Measurements from ENCODE around the gene RHOD. TPM values are rescaled to one million over a fixed set of nuclear protein-coding genes. Genes with fewer than 3 reads are reported as not detected.

The RHOD gene
- total RNA-seq, 1 experiment from 2014 or later = 33.5 TPM

DNA sequence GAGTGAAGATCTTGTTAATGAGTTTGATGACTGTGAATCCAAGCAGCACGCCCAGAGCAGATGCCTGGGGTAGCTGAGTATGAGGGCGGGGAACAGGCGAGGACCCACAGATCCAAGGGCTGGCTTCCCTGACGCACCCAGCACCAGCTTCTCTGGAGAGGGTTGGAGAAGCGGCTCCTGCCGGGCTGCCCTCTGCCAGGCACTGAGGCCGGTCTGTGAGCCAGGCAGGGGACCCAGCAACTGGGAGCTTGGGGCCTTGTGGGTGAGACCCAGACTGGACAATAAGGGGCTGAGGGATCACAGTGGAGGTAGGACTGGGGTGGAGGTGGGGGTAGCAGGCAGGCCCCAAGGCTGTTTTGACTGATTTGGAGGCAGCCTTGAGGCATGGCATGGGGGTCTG is 42.3 kb upstream of the RHOD start:
- H3K27me3 ChIP-seq (ENCODE audit: control insufficient read depth, insufficient read depth, low read length) = no peaks in the 10 kb centered on the region
- TF ChIP-seq, protein P1, sequence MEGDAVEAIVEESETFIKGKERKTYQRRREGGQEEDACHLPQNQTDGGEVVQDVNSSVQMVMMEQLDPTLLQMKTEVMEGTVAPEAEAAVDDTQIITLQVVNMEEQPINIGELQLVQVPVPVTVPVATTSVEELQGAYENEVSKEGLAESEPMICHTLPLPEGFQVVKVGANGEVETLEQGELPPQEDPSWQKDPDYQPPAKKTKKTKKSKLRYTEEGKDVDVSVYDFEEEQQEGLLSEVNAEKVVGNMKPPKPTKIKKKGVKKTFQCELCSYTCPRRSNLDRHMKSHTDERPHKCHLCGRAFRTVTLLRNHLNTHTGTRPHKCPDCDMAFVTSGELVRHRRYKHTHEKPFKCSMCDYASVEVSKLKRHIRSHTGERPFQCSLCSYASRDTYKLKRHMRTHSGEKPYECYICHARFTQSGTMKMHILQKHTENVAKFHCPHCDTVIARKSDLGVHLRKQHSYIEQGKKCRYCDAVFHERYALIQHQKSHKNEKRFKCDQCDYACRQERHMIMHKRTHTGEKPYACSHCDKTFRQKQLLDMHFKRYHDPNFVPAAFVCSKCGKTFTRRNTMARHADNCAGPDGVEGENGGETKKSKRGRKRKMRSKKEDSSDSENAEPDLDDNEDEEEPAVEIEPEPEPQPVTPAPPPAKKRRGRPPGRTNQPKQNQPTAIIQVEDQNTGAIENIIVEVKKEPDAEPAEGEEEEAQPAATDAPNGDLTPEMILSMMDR (IDR thresholded peaks at IDR 0.05) = no peak
- TF ChIP-seq REST (IDR thresholded peaks at IDR 0.05; ENCODE audit: insufficient read depth in 1 of 2, low read depth in 2 of 2, low read length in 1 of 2) (no peak), SIN3A (IDR thresholded peaks at IDR 0.05; ENCODE audit: borderline replicate concordance, insufficient read depth, low read depth, low read length) (no peak), POLR2AphosphoS5 (IDR thresholded peaks at IDR 0.05; ENCODE audit: low read depth, low read length) (no peak), TCF7L2 (IDR thresholded peaks at IDR 0.05; ENCODE audit: low read depth, low read length) (no peak)
- BruUV-seq (replicated peaks) = no TSS peak
- H3K36me3 ChIP-seq (ENCODE audit: control insufficient read depth, insufficient read depth, low read length) = no peaks in the 10 kb centered on the region
- POLR2A ChIA-PET = interaction anchor here (0.6 to 1.1 kb wide), 2 partner anchors 39 to 208 kb away, joined by 3 to 6 read pairs; no protein-coding TSS in a partner anchor
- intact Hi-C loops (cut with micrococcal nuclease; ENCODE audit: unreplicated experiment) = no loop called here
- in situ Hi-C loops (cut with HindIII; ENCODE audit: low pct_unique_long_range_greater_than_20kb, low sequenced_read_pairs) = no loop called here
- no peaks in the 10 kb centered on the region for H3K9me3 ChIP-seq (ENCODE audit: control insufficient read depth, insufficient read depth, low read depth, low read length)
- no peak overlapping the region for H3K4me3 ChIP-seq (ENCODE audit: low read depth in 2 of 2, low read length in 2 of 2)
- CTCF ChIA-PET = no interaction called here
- H3K27ac ChIP-seq (ENCODE audit: low read length) = no peak overlapping the region
- no peak for DNase-seq (ENCODE audit: low read depth, low spot score)
- ATAC-seq = no peak
- no peaks in the 10 kb centered on the region for H3K4me1 ChIP-seq (ENCODE audit: control insufficient read depth, insufficient read depth, low read length)

GRCh38 chr11:67015048-67015447 is 41.6 kb upstream of the RHOD start:
- ATAC-seq (no peak), DNase-seq (ENCODE audit: low read depth, low spot score) (no peak)
- CTCF ChIA-PET = interaction anchor here (0.6 kb wide), 1 partner anchor 139 kb away, joined by 6 read pairs; no protein-coding TSS in a partner anchor
- intact Hi-C loops (cut with micrococcal nuclease; ENCODE audit: unreplicated experiment) (no loop called here), in situ Hi-C loops (cut with HindIII; ENCODE audit: low pct_unique_long_range_greater_than_20kb, low sequenced_read_pairs) (no loop called here)
- Histone ChIP-seq H3K4me1 (ENCODE audit: control insufficient read depth, insufficient read depth, low read length) (no peaks in the 10 kb centered on the region), H3K27ac (ENCODE audit: low read length) (no peak overlapping the region), H3K4me3 (ENCODE audit: low read depth in 2 of 2, low read length in 2 of 2) (no peak overlapping the region), H3K9me3 (ENCODE audit: control insufficient read depth, insufficient read depth, low read depth, low read length) (no peaks in the 10 kb centered on the region), H3K27me3 (ENCODE audit: control insufficient read depth, insufficient read depth, low read length) (no peaks in the 10 kb centered on the region), H3K36me3 (ENCODE audit: control insufficient read depth, insufficient read depth, low read length) (no peaks in the 10 kb centered on the region)
- POLR2A ChIA-PET = interaction anchor here (1.1 kb wide), 1 partner anchor 38 kb away, joined by 3 read pairs; no protein-coding TSS in a partner anchor
- TF ChIP-seq REST (IDR thresholded peaks at IDR 0.05; ENCODE audit: insufficient read depth in 1 of 2, low read depth in 2 of 2, low read length in 1 of 2) (no peak), TCF7L2 (IDR thresholded peaks at IDR 0.05; ENCODE audit: low read depth, low read length) (no peak), SIN3A (IDR thresholded peaks at IDR 0.05; ENCODE audit: borderline replicate concordance, insufficient read depth, low read depth, low read length) (no peak), POLR2AphosphoS5 (IDR thresholded peaks at IDR 0.05; ENCODE audit: low read depth, low read length) (no peak)
- TF ChIP-seq, protein P1 (IDR thresholded peaks at IDR 0.05) = no peak
- BruUV-seq (replicated peaks) = no TSS peak
